ENCODE results near the gene CCDC106.

GRCh38 chr19:55690769-55691545, 42.9 kb downstream of the CCDC106 start:
- TF ChIP-seq CTCF (IDR thresholded peaks at IDR 0.05) = no peak
- TF ChIP-seq POLR2AphosphoS5 (IDR thresholded peaks at IDR 0.05) = no peak
- TF ChIP-seq EP300 (IDR thresholded peaks at IDR 0.05) = no peak
